Right renal pelvis (tissue), 4 donors: ENCODE measurements around the gene PCLAF. TPM values are rescaled to one million over a fixed set of nuclear protein-coding genes. Genes with fewer than 3 reads are reported as not detected.
"Not testable (repeated sequence)": the region's sequence is repeated elsewhere in the genome, so short reads cannot be mapped to it uniquely, and the experiment has no call there.

Source experiments
- DNase-seq, 4 donors: peaks; one replicate each; pipeline ENCODE4 v3.0.0-alpha.2; 2013; ENCODE audit warnings: low read depth in 4 of 4, low spot score in 3 of 4, missing footprints in 1 of 4
- polyA plus RNA-seq, 4 donors: library from polyadenylated mRNA; unstranded; fragments of 120-200 nt; gene quantifications; one replicate each; pipeline ENCODE4 v1.2.1, GENCODE V29; 2013; ENCODE audit not compliant: insufficient read length in 4 of 4

PCLAF gene
- polyA plus RNA-seq, 4 donors: 51.2 to 61.0 (median 58.4) TPM

GRCh38 chr15:64371383-64371782 is 9.9 kb downstream of the PCLAF start:
- not testable (repeated sequence) for DNase-seq

- DNase-seq: no peak
Measured at GRCh38 chr15:64369078-64369607, 12.1 kb downstream of the PCLAF start.

- no peak for DNase-seq
Measured at GRCh38 chr15:64361259-64361658, 20.0 kb downstream of the PCLAF start.

- no peak for DNase-seq
Measured at GRCh38 chr15:64356710-64357040, 24.6 kb downstream of the PCLAF start.

GRCh38 chr15:64355944-64356709 is 25.1 kb downstream of the PCLAF start, which contains the start of gene CSNK1G1:
CSNK1G1 (minus strand) TSS chr15:64356173; CDS start chr15:64300499, 55,674 bp downstream.
- DNase-seq: peak; percentile 90 to 96 (median 96)

- peak in 1 of 4 donors; percentile 16 for DNase-seq
Measured at GRCh38 chr15:64355348-64355943, 25.8 kb downstream of the PCLAF start.

GRCh38 chr15:64354688-64355344 is 26.4 kb downstream of the PCLAF start:
- DNase-seq: no peak

- no peak for DNase-seq
Measured at GRCh38 chr15:64351265-64351664, 30.0 kb downstream of the PCLAF start.

GRCh38 chr15:64349375-64349774 is 31.9 kb downstream of the PCLAF start:
- DNase-seq: no peak

GRCh38 chr15:64348455-64348854 is 32.8 kb downstream of the PCLAF start:
- no peak for DNase-seq

- DNase-seq: not testable (repeated sequence)
Measured at GRCh38 chr15:64346242-64346641, 35.0 kb downstream of the PCLAF start.

GRCh38 chr15:64344651-64345294 is 36.5 kb downstream of the PCLAF start:
- no peak for DNase-seq

- no peak for DNase-seq
Measured at GRCh38 chr15:64343841-64344240, 37.4 kb downstream of the PCLAF start.

- DNase-seq: no peak
Measured at GRCh38 chr15:64343222-64343621, 38.0 kb downstream of the PCLAF start.

- DNase-seq: no peak
Measured at GRCh38 chr15:64341961-64342360, 39.3 kb downstream of the PCLAF start.

GRCh38 chr15:64340355-64340754 is 40.9 kb downstream of the PCLAF start:
- no peak for DNase-seq

GRCh38 chr15:64337761-64338160 is 43.5 kb downstream of the PCLAF start:
- DNase-seq: no peak

GRCh38 chr15:64333986-64334929 is 47.0 kb downstream of the PCLAF start:
- DNase-seq: no peak

- no peak for DNase-seq
Measured at GRCh38 chr15:64333516-64333915, 47.7 kb downstream of the PCLAF start.

GRCh38 chr15:64331668-64332067 is 49.6 kb downstream of the PCLAF start:
- not testable (repeated sequence) for DNase-seq
